Keratinocyte (primary cell): ENCODE measurements around the gene TDRD9.

Experiments used
- EZH2 ChIP-seq: IDR thresholded peaks from one replicate; pipeline ENCODE4 v1.6.1; 2012; ENCODE audit warnings: inconsistent platforms, mild to moderate bottlenecking, low read length, moderate library complexity
- TF ChIP-seq, protein P1 (sequence below), 3 experiments: IDR thresholded peaks in 1 of 3; conservative IDR thresholded peaks in 1 of 3; optimal IDR thresholded peaks in 1 of 3; 2 replicates in 2 of 3; 3 replicates in 1 of 3; pipeline versions ENCODE3 to v1.5.1; 2011; ENCODE audit warnings: low read length in 3 of 3, mild to moderate bottlenecking in 3 of 3, moderate library complexity in 2 of 3, control low read depth in 1 of 3, inconsistent platforms in 1 of 3; ENCODE audit not compliant: insufficient read depth in 2 of 3; ENCODE audit errors: extremely low read depth in 1 of 3

DNA sequence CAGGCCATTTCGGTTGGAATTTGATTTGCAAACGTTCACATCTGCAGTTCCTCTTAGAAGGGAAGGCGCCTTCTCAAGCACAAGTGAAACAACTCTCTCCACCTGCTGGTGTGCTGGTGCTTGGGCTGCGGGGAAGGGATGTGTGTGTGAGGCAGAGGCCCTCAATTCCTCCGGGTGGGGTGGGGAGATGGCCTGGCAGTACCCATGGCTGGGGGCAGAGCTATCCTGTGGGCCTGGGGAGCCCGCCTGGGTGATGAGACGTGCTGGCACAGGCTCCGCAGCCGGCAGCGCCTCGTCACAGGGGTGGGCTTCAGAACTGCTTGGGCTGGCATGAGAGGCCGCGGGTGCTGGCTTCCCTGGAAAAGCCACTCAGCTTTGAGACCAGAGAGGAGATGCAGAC is 28.9 kb upstream of the TDRD9 start:
- TF ChIP-seq, protein P1, sequence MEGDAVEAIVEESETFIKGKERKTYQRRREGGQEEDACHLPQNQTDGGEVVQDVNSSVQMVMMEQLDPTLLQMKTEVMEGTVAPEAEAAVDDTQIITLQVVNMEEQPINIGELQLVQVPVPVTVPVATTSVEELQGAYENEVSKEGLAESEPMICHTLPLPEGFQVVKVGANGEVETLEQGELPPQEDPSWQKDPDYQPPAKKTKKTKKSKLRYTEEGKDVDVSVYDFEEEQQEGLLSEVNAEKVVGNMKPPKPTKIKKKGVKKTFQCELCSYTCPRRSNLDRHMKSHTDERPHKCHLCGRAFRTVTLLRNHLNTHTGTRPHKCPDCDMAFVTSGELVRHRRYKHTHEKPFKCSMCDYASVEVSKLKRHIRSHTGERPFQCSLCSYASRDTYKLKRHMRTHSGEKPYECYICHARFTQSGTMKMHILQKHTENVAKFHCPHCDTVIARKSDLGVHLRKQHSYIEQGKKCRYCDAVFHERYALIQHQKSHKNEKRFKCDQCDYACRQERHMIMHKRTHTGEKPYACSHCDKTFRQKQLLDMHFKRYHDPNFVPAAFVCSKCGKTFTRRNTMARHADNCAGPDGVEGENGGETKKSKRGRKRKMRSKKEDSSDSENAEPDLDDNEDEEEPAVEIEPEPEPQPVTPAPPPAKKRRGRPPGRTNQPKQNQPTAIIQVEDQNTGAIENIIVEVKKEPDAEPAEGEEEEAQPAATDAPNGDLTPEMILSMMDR (optimal IDR thresholded peaks at IDR 0.05 in 1 of 3, IDR thresholded peaks at IDR 0.05 in 1 of 3, conservative IDR thresholded peaks at IDR 0.05 in 1 of 3; ENCODE audit: extremely low read depth in 1 of 3, insufficient read depth in 2 of 3, low read length in 3 of 3) = no peak
- TF ChIP-seq EZH2 = no peak
